Upper lobe of right lung (tissue), 1 donor: Measurements from ENCODE around the gene DGKI. TPM values are rescaled to one million over a fixed set of nuclear protein-coding genes. Genes with fewer than 3 reads are reported as not detected.

Source experiments
- ATAC-seq: fragments of 200-7000 bp; cut with Tn5 transposase; one replicate; pipeline ENCODE4 v1.9.1; 2020; ENCODE audit warnings: mild to moderate bottlenecking, moderate library complexity
- DNase-seq: peaks from one replicate; pipeline ENCODE4 v3.0.0-alpha.2; 2020
- H3K27ac ChIP-seq: fragments of 200-600 bp; one replicate; pipeline ENCODE4 v1.8.0; 2022
- H3K27me3 ChIP-seq: fragments of 200-600 bp; one replicate; pipeline ENCODE4 v1.8.0; 2022; ENCODE audit warnings: mild to moderate bottlenecking
- H3K36me3 ChIP-seq: fragments of 200-600 bp; one replicate; pipeline ENCODE4 v1.8.0; 2022
- H3K4me1 ChIP-seq: fragments of 200-600 bp; one replicate; pipeline ENCODE4 v1.8.0; 2022
- H3K4me3 ChIP-seq: fragments of 200-600 bp; one replicate; pipeline ENCODE4 v1.8.0; 2022; ENCODE audit warnings: mild to moderate bottlenecking
- H3K9me3 ChIP-seq: fragments of 200-600 bp; one replicate; pipeline ENCODE4 v1.8.0; 2022
- intact Hi-C: fragments of 100-400 bp; cut with DNase I; formaldehyde crosslinking; loops from one replicate; pipeline ENCODE4 v1.11.0; 2022
- total RNA-seq: library from RNA; stranded (reverse); fragmentation: NEBNext Ultra II Directional; extraction: Animal tissue kit (Norgen Biotek cat#: 25700); gene quantifications from one replicate; pipeline ENCODE4 v1.2.1, GENCODE V29; 2021
- TF ChIP-seq, protein P1 (sequence below): fragments of 200-600 bp; IDR thresholded peaks from one replicate; pipeline ENCODE4 v1.8.0; 2022; ENCODE audit warnings: antibody characterized with exemption
- donor health status: DM: no; HTN: yes; CAD: no; lungs with severe emphysema.

Gene DGKI
- total RNA-seq, 1 donor from 2014 or later: 0.67 TPM

DNA sequence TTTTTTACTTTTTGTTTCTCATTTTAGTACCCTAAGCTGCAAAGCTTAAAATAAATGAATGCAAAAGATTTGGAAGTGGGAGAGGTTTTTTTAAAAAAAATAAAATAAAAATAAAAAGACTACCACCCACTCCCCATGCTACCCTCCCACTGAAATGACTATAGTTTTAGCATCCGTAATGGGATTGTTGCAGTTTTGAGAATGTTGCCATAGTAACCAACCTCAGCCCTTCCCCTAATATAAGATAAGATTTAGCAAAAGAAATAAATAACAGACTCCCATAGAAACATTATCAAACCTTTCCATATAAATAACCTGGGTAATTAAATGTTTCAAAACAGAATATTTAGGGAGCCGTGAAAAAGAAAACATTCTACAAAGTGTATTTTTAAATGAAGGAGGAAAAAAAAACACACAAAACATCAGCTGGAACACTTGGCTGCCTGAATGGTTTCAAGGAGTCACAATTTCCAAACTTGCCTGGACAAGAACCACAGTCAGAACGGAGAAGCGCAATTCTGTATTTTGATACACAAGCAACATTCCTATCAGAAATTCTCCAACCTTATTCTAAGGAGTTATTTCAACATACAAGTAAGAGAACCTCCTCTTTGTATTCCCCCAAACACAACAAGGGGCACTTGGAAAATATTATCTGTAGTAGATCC is 57.4 kb downstream of the DGKI start:
- no peak for DNase-seq
- no peak overlapping the region for H3K27ac ChIP-seq
- H3K27me3 ChIP-seq: no peaks in the 10 kb centered on the region
- no peaks in the 10 kb centered on the region for H3K9me3 ChIP-seq
- H3K4me3 ChIP-seq: no peak overlapping the region
- H3K4me1 ChIP-seq: no peaks in the 10 kb centered on the region
- ATAC-seq: no peak
- TF ChIP-seq, protein P1, sequence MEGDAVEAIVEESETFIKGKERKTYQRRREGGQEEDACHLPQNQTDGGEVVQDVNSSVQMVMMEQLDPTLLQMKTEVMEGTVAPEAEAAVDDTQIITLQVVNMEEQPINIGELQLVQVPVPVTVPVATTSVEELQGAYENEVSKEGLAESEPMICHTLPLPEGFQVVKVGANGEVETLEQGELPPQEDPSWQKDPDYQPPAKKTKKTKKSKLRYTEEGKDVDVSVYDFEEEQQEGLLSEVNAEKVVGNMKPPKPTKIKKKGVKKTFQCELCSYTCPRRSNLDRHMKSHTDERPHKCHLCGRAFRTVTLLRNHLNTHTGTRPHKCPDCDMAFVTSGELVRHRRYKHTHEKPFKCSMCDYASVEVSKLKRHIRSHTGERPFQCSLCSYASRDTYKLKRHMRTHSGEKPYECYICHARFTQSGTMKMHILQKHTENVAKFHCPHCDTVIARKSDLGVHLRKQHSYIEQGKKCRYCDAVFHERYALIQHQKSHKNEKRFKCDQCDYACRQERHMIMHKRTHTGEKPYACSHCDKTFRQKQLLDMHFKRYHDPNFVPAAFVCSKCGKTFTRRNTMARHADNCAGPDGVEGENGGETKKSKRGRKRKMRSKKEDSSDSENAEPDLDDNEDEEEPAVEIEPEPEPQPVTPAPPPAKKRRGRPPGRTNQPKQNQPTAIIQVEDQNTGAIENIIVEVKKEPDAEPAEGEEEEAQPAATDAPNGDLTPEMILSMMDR: no peak
- intact Hi-C loops: no loop called here
- no peaks in the 10 kb centered on the region for H3K36me3 ChIP-seq

DNA sequence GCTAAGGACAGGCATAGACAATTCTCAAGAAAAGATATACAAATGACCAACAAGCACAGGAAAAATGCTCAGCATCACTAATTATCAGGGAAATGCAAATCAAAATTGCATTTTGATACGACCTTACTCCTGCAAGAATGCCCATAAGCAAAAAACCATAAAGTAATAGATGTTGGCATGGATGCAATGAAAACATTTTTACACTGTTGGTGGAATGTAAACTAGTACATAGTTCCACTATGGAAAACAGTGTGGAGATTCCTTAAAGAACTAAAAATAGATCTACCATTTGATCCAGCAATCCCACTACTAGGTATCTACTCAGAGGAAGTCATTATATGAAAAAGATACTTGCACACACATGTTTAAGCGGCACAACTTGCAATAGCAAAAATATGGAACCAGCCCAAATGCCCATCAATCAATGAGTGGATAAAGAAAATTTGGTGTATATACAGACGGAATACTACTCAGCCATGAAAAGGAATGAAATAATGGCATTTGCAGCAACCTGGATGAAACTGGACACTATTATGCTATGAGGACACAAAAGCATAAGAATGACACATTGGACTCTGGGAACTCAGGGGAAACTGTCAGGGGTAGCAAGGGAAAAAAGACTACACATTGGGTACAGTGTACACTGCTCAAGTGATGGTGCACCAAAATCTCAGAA is 59.3 kb downstream of the DGKI start:
- H3K27me3 ChIP-seq: no peaks in the 10 kb centered on the region
- no peaks in the 10 kb centered on the region for H3K4me1 ChIP-seq
- intact Hi-C loops: no loop called here

DNA sequence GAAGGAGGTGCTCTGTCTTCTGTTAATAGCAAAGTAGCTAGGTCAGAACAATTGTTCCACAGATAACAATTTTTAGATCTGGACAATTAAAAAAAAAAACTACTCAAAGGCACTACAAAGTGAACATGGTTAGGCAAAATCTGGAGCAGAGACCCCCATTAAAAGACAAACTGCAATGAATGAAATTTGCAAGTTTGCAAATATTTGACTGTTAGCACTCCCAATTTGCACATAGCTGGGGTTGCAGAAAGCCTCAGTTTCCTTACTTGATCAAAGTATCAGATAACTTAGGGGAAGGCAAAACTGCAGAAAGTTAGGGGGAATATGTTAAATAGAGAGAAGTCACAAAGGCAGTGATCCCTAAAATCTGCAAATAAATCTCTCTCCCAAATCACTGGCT is 68.3 kb downstream of the DGKI start:
- Histone ChIP-seq H3K4me3 (no peak overlapping the region), H3K27ac (no peak overlapping the region), H3K4me1 (no peaks in the 10 kb centered on the region), H3K36me3 (no peaks in the 10 kb centered on the region), H3K27me3 (no peaks in the 10 kb centered on the region), H3K9me3 (no peaks in the 10 kb centered on the region)
- no peak for DNase-seq
- ATAC-seq: no peak
- TF ChIP-seq, protein P1: no peak
- intact Hi-C loops: no loop called here

More for the DNA sequence above, 59.3 kb downstream of the DGKI start:
- Histone ChIP-seq H3K9me3 (no peaks in the 10 kb centered on the region), H3K36me3 (no peaks in the 10 kb centered on the region), H3K27ac (no peak overlapping the region), H3K4me3 (no peak overlapping the region)
- TF ChIP-seq, protein P1: no peak
- ATAC-seq (no peak), DNase-seq (no peak)

GRCh38 chr7:137774793-137775201 is 72.0 kb downstream of the DGKI start:
- ATAC-seq (no peak), DNase-seq (no peak)
- no peaks in the 10 kb centered on the region for H3K9me3 ChIP-seq
- H3K27me3 ChIP-seq: no peaks in the 10 kb centered on the region
- TF ChIP-seq, protein P1: no peak
- H3K27ac ChIP-seq: no peak overlapping the region
- no peaks in the 10 kb centered on the region for H3K4me1 ChIP-seq
- H3K4me3 ChIP-seq: no peak overlapping the region
- intact Hi-C loops: no loop called here
- H3K36me3 ChIP-seq: no peaks in the 10 kb centered on the region

- no peaks in the 10 kb centered on the region for H3K4me1 ChIP-seq
- H3K4me3 ChIP-seq: no peak overlapping the region
- TF ChIP-seq, protein P1: no peak
- no peaks in the 10 kb centered on the region for H3K9me3 ChIP-seq
- H3K36me3 ChIP-seq: no peaks in the 10 kb centered on the region
- no peak overlapping the region for H3K27ac ChIP-seq
- intact Hi-C loops: no loop called here
- H3K27me3 ChIP-seq: no peaks in the 10 kb centered on the region
- DNase-seq (no peak), ATAC-seq (peak; percentile 83)
These were observed 74.0 kb downstream of the DGKI start for GRCh38 chr7:137772748-137773147.
